HepG2 (cell line): ENCODE measurements around the gene BRCA1. TPM values are rescaled to one million over a fixed set of nuclear protein-coding genes. Genes with fewer than 3 reads are reported as not detected.

Experiments used
- ATF5 ChIP-seq: sonication (generic); formaldehyde crosslinking; IDR thresholded peaks from 2 replicates; pipeline ENCODE4 v1.4.0; 2020; ENCODE audit warnings: mild to moderate bottlenecking, low read depth, missing genetic modification reagents
- ESRRA ChIP-seq: sonication (generic); formaldehyde crosslinking; IDR thresholded peaks from 2 replicates; pipeline ENCODE4 v1.5.1; 2020; ENCODE audit warnings: mild to moderate bottlenecking, low read depth, missing genetic modification reagents
- GRHL1 ChIP-seq: sonication (generic); formaldehyde crosslinking; conservative IDR thresholded peaks from 2 replicates; pipeline ENCODE4 v1.8.0; 2022; ENCODE audit warnings: missing genetic modification reagents
- HOXA5 ChIP-seq: sonication (generic); formaldehyde crosslinking; IDR thresholded peaks from 2 replicates; pipeline ENCODE4 v1.4.0; 2020; ENCODE audit warnings: missing genetic modification reagents
- TARDBP ChIP-seq: sonication (generic); formaldehyde crosslinking; IDR thresholded peaks from 2 replicates; pipeline ENCODE4 v1.8.0; 2022; ENCODE audit warnings: mild to moderate bottlenecking, missing genetic modification reagents
- ZBTB38 ChIP-seq: sonication (generic); formaldehyde crosslinking; IDR thresholded peaks from 2 replicates; pipeline ENCODE4 v1.5.1; 2020; ENCODE audit warnings: mild to moderate bottlenecking, missing genetic modification reagents
- ZNF503 ChIP-seq: sonication (generic); formaldehyde crosslinking; IDR thresholded peaks from 2 replicates; pipeline ENCODE4 v1.4.0; 2020; ENCODE audit warnings: missing genetic modification reagents
- polyA plus RNA-seq, 8 experiments: library from polyadenylated mRNA; depleted of rRNA in 3 of 8; stranded (reverse) in 7 of 8; unstranded in 1 of 8; fragments of >200 nt; fragmentation: Illumina TruSeq in 4 of 8; extraction: Trizol in 4 of 8; gene quantifications; 2 replicates each; pipeline versions ENCODE4 v1.2.1 to v1.2.3, GENCODE V29; 2011 to 2016; ENCODE audit warnings: low read depth in 4 of 8, missing spikeins in 1 of 8, mixed read lengths in 1 of 8; ENCODE audit not compliant: insufficient read depth in 1 of 8
- total RNA-seq, 5 experiments: library from RNA; depleted of rRNA; stranded (reverse); fragments of >200 nt; fragmentation: Illumina TruSeq; extraction: Trizol; gene quantifications; 2 replicates each; pipeline ENCODE4 v1.2.3, GENCODE V29; 2016; ENCODE audit warnings: low read depth in 1 of 5
- TF ChIP-seq, protein P1 (sequence below): sonication (generic); formaldehyde crosslinking; IDR thresholded peaks from 2 replicates; pipeline ENCODE4 v1.4.0; 2020; ENCODE audit warnings: missing genetic modification reagents, borderline replicate concordance

The BRCA1 gene
- total and polyA plus RNA-seq, 2 of the 13 experiments (the other 11 are each of a cell fraction or from before 2014, with no cell fraction given) = 13.3 to 37.5 TPM

GRCh38 chr17:43043307-43043706 is 81.9 kb downstream of the BRCA1 start (continued):
- TF ChIP-seq, protein P1, sequence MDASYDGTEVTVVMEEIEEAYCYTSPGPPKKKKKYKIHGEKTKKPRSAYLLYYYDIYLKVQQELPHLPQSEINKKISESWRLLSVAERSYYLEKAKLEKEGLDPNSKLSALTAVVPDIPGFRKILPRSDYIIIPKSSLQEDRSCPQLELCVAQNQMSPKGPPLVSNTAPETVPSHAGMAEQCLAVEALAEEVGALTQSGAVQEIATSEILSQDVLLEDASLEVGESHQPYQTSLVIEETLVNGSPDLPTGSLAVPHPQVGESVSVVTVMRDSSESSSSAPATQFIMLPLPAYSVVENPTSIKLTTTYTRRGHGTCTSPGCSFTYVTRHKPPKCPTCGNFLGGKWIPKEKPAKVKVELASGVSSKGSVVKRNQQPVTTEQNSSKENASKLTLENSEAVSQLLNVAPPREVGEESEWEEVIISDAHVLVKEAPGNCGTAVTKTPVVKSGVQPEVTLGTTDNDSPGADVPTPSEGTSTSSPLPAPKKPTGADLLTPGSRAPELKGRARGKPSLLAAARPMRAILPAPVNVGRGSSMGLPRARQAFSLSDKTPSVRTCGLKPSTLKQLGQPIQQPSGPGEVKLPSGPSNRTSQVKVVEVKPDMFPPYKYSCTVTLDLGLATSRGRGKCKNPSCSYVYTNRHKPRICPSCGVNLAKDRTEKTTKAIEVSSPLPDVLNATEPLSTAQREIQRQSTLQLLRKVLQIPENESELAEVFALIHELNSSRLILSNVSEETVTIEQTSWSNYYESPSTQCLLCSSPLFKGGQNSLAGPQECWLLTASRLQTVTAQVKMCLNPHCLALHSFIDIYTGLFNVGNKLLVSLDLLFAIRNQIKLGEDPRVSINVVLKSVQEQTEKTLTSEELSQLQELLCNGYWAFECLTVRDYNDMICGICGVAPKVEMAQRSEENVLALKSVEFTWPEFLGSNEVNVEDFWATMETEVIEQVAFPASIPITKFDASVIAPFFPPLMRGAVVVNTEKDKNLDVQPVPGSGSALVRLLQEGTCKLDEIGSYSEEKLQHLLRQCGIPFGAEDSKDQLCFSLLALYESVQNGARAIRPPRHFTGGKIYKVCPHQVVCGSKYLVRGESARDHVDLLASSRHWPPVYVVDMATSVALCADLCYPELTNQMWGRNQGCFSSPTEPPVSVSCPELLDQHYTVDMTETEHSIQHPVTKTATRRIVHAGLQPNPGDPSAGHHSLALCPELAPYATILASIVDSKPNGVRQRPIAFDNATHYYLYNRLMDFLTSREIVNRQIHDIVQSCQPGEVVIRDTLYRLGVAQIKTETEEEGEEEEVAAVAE = no peak
- TF ChIP-seq ATF5 (CRISPR knock-in tag) (no peak), ZNF503 (no peak), ZBTB38 (no peak), HOXA5 (no peak), ESRRA (CRISPR knock-in tag) (no peak), GRHL1 (no peak), TARDBP (no peak)
